RPMI7951 (cell line): ENCODE results near the gene TUBGCP2. TPM values are rescaled to one million over a fixed set of nuclear protein-coding genes. Genes with fewer than 3 reads are reported as not detected.

Experiments used
- DNase-seq: peaks from one replicate; pipeline ENCODE4 v3.0.0-alpha.2; 2012; ENCODE audit warnings: low read depth
- total RNA-seq: library from RNA; depleted of rRNA; stranded (reverse); fragments of >200 nt; shearing (Covaris generic); gene quantifications from 2 replicates; pipeline ENCODE4 v1.2.3, GENCODE V29; 2014; rRNA removed

Gene TUBGCP2, protein sequence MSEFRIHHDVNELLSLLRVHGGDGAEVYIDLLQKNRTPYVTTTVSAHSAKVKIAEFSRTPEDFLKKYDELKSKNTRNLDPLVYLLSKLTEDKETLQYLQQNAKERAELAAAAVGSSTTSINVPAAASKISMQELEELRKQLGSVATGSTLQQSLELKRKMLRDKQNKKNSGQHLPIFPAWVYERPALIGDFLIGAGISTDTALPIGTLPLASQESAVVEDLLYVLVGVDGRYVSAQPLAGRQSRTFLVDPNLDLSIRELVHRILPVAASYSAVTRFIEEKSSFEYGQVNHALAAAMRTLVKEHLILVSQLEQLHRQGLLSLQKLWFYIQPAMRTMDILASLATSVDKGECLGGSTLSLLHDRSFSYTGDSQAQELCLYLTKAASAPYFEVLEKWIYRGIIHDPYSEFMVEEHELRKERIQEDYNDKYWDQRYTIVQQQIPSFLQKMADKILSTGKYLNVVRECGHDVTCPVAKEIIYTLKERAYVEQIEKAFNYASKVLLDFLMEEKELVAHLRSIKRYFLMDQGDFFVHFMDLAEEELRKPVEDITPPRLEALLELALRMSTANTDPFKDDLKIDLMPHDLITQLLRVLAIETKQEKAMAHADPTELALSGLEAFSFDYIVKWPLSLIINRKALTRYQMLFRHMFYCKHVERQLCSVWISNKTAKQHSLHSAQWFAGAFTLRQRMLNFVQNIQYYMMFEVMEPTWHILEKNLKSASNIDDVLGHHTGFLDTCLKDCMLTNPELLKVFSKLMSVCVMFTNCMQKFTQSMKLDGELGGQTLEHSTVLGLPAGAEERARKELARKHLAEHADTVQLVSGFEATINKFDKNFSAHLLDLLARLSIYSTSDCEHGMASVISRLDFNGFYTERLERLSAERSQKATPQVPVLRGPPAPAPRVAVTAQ
- total RNA-seq: 42.0 and 43.3 TPM in 2 replicates

DNA sequence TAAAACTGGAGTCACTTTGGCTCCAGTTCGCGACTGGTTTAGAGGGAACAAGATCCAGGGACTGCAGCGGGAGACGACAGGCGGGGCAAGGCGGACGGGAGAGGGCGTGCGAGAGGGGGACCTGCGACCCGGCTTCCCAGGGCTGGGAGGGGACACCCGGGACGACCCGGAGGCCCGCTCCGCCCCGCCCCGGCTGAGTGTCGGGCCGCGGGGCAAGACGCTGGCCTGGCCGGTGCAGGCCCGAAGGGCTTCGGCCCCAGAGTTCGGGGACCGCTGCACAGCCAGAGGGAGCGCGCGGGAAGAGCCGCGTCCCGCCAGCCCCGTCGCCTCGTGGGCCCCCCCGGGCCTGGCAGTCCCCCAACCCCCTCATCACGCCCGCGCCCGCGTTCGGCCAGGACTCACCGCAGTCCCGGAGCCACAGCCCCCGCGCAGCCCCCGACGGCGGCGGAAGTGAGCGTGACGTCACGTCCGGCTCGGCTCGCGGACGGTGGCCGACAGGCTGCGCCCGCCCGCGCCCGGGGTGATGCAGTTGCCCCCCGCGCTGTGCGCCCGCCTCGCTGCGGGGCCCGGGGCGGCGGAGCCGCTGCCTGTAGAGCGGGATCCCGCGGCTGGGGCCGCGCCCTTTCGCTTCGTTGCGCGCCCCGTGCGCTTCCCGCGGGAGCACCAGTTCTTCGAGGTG lies at the start of gene TUBGCP2, which contains the start of gene ZNF511:
TUBGCP2 (minus strand) TSS at position 452 of the 679 bp plus-strand sequence. CDS start 5,931 bp downstream, outside the sequence.
ZNF511 (plus strand) TSS at position 494 of the 679 bp plus-strand sequence; CDS start at position 524, 30 bp downstream.
- peak; percentile 75 for DNase-seq

DNA sequence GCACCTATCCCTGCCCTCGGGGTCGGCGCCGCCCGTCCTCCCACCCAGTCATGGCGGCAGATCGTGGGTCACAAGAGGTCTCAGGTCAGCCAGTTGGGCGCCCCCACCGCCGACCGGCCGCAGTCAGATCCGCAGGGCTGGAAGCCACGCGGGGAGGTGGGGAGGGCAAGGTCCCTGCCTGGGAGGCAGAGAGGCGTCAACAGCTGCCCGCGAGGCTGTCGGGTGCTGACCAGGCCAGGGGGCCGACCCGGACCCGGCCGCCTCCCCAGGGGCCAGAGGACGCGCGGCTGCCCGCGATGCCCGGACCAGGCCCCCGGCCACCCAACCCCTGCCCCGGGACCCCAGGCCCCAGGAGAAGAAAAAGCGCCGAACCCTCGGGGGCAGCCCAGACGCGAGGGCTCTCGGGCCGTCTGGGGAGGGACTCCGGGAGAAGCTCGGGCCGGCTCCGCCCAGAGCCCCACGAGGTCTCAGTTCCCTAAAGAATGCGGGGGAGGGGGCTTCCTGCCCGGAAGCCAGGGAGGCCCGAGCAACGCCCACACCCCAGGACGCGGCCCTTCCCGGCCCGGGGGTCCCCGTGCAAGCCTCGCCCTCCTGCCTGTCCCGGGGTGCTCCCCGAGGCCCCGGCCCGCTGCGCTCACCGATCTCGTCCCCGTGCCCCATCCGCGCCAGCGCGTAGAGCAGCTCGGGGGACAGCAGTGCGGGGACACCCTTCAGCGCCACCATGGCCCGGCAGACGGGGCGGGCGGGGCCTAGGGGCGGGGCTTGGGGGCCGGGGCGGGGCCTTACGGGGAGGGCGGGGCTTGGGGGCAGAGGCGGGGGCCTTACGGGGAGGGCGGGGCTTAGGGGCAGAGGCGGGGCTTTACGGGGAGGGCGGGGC lies 48.9 kb upstream of the TUBGCP2 start, which contains the start of gene FUOM:
FUOM (minus strand) TSS at position 735 of the 877 bp plus-strand sequence; CDS start at position 723, 12 bp downstream.
- no peak for DNase-seq

DNA sequence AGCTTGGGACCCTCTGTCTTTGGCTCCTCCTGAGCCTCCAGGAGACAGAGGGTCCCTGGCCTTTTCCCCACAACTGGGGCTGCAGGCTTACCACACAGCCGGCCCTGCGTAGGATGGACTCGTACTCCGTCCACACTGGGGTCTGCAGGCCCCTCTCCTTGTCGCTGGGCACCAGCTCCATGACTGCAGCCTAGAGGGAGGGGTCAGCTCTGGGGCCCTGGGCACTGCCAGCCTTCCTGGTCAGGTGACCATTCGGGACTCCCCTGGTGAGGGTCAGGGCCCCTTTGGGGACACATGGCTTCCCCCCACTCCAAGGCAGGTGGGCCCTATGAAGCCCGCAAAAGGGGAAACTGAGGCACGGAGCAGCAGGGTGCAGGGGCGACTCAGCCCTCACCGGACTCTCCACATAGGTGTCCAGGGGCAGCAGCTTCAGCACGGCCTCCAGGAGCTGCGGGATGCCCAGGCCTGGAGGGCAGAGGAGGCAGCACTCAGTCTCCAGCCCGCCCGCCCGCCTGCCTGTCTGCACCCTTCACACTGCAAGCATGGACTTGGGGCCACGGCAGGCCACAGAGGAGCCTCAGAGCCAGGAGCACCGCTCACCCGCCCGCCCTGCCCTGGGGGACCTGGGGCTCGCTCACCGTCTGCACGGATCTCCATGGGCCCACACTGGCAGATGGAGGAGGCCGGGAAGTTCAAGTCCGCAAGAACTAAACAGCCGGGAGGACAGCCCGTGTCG lies 48.0 kb upstream of the TUBGCP2 start:
- DNase-seq: no peak

- no peak for DNase-seq
These were observed 47.3 kb upstream of the TUBGCP2 start for GRCh38 chr10:133355991-133356390.

- DNase-seq: no peak
These were observed 46.6 kb upstream of the TUBGCP2 start for GRCh38 chr10:133355266-133355665.

DNA sequence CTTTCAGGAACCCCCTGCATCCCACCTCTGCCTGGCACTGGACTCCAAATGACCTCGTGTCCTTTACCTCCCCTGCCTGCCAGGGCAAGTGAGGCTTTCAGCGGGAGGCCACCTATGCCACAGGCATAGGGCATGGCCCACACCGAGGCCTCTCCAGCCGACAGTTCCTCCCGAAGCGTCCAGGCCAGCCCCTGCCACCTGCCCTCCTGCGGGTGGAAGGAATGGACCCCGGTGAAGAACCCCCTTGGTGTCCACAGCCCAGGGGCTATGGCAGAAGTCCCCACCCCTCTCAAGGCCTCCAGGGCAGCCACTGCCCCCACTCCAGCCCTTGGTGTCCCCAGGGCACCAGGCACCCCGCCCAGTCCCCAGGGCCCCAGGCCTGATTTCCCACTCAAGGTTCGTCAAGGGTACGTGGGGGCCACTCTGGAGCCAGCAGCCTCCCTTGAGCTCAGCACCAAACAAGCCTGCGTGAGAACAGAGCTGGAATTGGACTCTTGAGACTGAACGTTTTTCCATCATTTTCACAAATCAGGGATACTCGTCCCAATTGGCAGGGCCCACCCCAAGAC lies 46.1 kb upstream of the TUBGCP2 start:
- no peak for DNase-seq

DNA sequence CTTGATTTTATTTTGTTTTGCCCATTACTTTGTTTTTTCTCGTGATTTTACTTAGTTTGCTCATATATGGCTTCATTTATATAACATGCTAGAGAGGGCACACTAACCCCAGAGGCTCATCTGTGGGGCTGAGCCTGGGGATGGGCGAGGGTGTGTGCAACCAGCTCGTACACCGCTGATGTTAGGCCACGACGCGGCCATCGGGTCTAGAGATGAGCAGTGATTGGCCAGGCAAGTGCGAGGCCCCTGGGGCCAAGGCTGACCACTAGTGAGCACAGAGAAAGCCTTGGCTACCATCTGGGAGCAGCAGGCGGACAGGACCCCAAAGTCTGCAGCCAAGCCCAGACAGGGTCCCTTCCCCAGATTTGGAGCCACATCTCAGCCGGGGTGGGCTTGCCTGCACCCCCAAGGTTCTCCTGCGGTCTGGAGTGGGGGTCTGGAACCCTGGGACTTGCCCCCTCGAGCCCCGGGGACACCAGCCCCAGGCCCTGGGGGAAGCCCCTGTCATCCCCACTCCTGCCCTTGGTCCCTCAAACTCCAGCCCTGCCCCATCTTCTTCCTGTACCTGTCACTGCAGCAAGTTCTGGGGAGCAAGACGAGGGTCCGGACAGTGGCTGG lies 45.4 kb upstream of the TUBGCP2 start:
- DNase-seq: no peak

DNA sequence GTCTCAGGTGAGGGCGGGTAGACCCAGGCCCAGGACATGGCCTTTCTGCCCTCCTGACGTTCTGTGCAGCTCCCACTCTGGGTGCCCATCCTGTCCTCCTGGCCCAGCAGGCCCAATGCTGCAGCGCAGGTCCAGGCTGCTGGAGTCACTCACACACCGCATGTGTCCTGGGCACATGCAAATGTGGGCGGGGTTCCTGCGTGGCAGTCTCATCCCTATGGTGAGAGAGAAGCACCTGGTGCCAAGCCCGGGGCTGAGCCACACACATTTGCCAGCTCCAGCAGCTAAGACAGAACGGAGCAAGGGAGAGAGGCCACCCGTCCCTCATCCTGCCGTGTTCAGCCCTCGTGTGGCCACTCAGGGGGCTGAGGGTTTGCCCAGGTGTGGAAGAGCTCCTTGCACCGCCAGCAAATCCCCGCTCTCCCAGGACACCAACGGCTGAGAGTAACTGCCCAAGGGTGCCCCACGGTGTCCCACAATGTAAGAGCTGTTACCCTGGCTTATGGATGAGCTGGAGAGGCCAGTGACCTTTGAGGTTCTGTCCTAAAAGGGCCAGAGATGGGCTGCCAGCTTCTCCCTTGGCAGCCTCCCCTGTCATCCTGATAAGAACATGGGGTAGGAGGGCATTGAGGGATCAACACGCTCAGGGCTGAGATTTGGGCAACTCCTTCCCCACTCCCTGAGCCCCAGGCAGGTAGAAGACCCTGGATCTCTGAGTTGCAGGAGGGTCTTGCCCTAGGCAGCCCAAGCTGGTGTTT lies 44.7 kb upstream of the TUBGCP2 start:
- DNase-seq: no peak

- DNase-seq: no peak
These were observed 43.0 kb upstream of the TUBGCP2 start for GRCh38 chr10:133351408-133352318.

DNA sequence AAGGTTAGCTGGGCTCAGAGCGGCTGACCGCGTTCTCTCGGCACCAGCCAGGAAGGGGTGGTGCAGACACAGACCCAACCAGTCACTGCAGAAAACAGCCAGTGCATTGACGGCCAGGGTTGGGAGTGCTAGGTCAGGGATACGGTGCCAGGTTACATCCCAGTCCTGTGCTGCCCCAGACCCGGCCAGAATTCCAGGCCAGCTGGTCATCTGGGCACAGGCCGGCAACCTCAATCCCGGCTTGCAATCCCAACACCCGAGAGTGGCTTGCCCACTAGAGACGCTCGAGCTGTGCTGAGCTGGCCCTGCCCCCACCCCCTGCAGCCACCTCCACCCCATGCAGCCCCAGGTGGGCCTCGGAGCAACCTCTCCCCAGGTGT lies 42.3 kb upstream of the TUBGCP2 start:
- DNase-seq: no peak

GRCh38 chr10:133350283-133350949 lies 41.7 kb upstream of the TUBGCP2 start:
- no peak for DNase-seq

GRCh38 chr10:133349577-133350011 lies 40.9 kb upstream of the TUBGCP2 start:
- DNase-seq: no peak

GRCh38 chr10:133349160-133349568 lies 40.5 kb upstream of the TUBGCP2 start:
- DNase-seq: no peak

DNA sequence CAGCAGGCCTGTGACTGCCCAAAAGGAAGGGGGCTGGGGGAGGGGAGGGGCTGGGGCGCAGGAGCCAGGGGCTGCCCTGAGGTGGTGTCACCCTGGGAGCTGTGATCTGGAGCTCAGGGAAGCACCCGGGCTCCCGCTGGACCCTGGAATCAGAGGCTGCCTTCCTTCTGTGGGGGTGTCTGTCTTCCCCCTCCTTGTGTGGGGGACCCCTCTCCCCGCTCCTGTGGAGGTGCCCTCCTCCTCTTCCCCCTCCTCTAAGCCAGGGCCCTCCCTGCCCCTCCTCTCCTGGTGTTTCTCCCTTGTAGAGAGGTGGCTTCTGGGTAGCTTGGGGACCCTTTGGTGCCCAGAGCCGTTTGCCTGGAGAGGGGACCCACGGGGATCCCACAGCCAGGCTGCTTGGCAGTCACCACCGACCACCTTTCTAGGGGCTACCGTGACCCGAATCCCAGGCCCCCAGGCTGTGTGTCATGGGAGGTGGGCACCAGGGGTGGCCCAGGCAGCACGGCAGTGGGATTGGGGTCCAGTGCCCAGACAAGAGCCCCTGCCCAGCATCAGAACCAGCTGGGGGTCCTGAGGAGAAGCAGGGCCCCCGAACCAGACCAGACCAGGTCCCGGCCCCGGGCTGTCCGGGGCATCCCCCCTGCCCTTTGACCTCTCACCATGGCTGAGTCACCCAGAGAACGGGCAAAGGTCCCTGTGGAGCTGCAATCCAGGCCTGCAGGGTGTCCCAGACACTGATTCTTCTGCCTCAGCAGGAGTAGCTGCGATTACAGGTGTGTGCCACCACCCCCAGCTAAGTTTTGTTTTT lies 39.2 kb upstream of the TUBGCP2 start:
- DNase-seq: no peak

GRCh38 chr10:133346413-133346812 lies 37.7 kb upstream of the TUBGCP2 start:
- DNase-seq: no peak

GRCh38 chr10:133344236-133344635 lies 35.6 kb upstream of the TUBGCP2 start:
- DNase-seq: no peak
